Measurements from ENCODE around the gene MMEL1. TPM values are rescaled to one million over a fixed set of nuclear protein-coding genes. Genes with fewer than 3 reads are reported as not detected.
A peak's percentile ranks its signal among the peaks of the same experiment; 100 is the strongest.
"Not testable (repeated sequence)": the region's sequence is repeated elsewhere in the genome, so short reads cannot be mapped to it uniquely, and the experiment has no call there.

Gene MMEL1
- total and polyA plus RNA-seq, 2 donors, result 2.6 to 4.2 TPM

- Histone ChIP-seq H3K4me1 (ENCODE audit: insufficient read depth) (no peaks in the 10 kb centered on the region), H3K36me3 (ENCODE audit: insufficient read depth) (no peaks in the 10 kb centered on the region), H3K27ac (ENCODE audit: low read depth) (peak overlapping the region; percentile 68), H3K4me3 (ENCODE audit: low read depth, low read length) (peak overlapping the region; percentile 57)
- WGBS, result 29% methylated on average over 24 of the region's 24 CpGs
- no peak for DNase-seq (ENCODE audit: extremely low spot score)
Observed at GRCh38 chr1:2556678-2557481, 75.9 kb downstream of the MMEL1 start.

GRCh38 chr1:2556277-2556677, 76.5 kb downstream of the MMEL1 start, which contains the start of gene TNFRSF14:
TNFRSF14 (plus strand) TSS chr1:2556371; CDS start chr1:2556665, 294 bp downstream.
- Histone ChIP-seq H3K4me3 (ENCODE audit: low read depth, low read length) (peak within 1 kb of the TSS; percentile 57), H3K4me1 (ENCODE audit: insufficient read depth) (no peaks in the 10 kb centered on the region), H3K27ac (ENCODE audit: low read depth) (peak within 1 kb of the TSS; percentile 94), H3K36me3 (ENCODE audit: insufficient read depth) (no peaks in the 10 kb centered on the region)
- DNase-seq (ENCODE audit: extremely low spot score), result no peak
- 3% methylated on average over 16 of the region's 16 CpGs for WGBS

- H3K4me3 ChIP-seq (ENCODE audit: low read depth, low read length), result peak overlapping the region; percentile 57
- DNase-seq (ENCODE audit: extremely low spot score), result no peak
- H3K27ac ChIP-seq (ENCODE audit: low read depth), result peak overlapping the region; percentile 94
- WGBS, result 13% methylated on average over 26 of the region's 26 CpGs
- no peaks in the 10 kb centered on the region for H3K4me1 ChIP-seq (ENCODE audit: insufficient read depth)
- no peaks in the 10 kb centered on the region for H3K36me3 ChIP-seq (ENCODE audit: insufficient read depth)
Observed at GRCh38 chr1:2555634-2556276, 77.1 kb downstream of the MMEL1 start.

- no peak overlapping the region for H3K4me3 ChIP-seq (ENCODE audit: low read depth, low read length)
- no peaks in the 10 kb centered on the region for H3K36me3 ChIP-seq (ENCODE audit: insufficient read depth)
- H3K4me1 ChIP-seq (ENCODE audit: insufficient read depth), result no peaks in the 10 kb centered on the region
- WGBS, result 62% methylated on average over 19 of the region's 19 CpGs
- no peak overlapping the region for H3K27ac ChIP-seq (ENCODE audit: low read depth)
- no peak for DNase-seq (ENCODE audit: extremely low spot score)
Observed at GRCh38 chr1:2554621-2555387, 78.0 kb downstream of the MMEL1 start.

GRCh38 chr1:2553871-2554620, 78.8 kb downstream of the MMEL1 start:
- Histone ChIP-seq H3K27ac (ENCODE audit: low read depth) (no peak overlapping the region), H3K4me3 (ENCODE audit: low read depth, low read length) (no peak overlapping the region), H3K4me1 (ENCODE audit: insufficient read depth) (no peaks in the 10 kb centered on the region), H3K36me3 (ENCODE audit: insufficient read depth) (no peaks in the 10 kb centered on the region)
- 83% methylated on average over 30 of the region's 30 CpGs for WGBS
- DNase-seq (ENCODE audit: extremely low spot score), result no peak

GRCh38 chr1:2553076-2553475, 79.7 kb downstream of the MMEL1 start:
- not testable (repeated sequence) for H3K27ac ChIP-seq (ENCODE audit: low read depth); H3K4me1 ChIP-seq (ENCODE audit: insufficient read depth); H3K36me3 ChIP-seq (ENCODE audit: insufficient read depth); DNase-seq (ENCODE audit: extremely low spot score); H3K4me3 ChIP-seq (ENCODE audit: low read depth, low read length)
- WGBS, result 56% methylated on average over 8 of the region's 9 CpGs

GRCh38 chr1:2552189-2552588, 80.6 kb downstream of the MMEL1 start:
- 85% methylated on average over 25 of the region's 26 CpGs for WGBS
- Histone ChIP-seq H3K36me3 (ENCODE audit: insufficient read depth) (no peaks in the 10 kb centered on the region), H3K4me1 (ENCODE audit: insufficient read depth) (no peaks in the 10 kb centered on the region), H3K27ac (ENCODE audit: low read depth) (no peak overlapping the region), H3K4me3 (ENCODE audit: low read depth, low read length) (no peak overlapping the region)
- no peak for DNase-seq (ENCODE audit: extremely low spot score)

GRCh38 chr1:2551544-2551943, 81.3 kb downstream of the MMEL1 start:
- DNase-seq (ENCODE audit: extremely low spot score); H3K36me3 ChIP-seq (ENCODE audit: insufficient read depth); H3K4me3 ChIP-seq (ENCODE audit: low read depth, low read length); H3K4me1 ChIP-seq (ENCODE audit: insufficient read depth); H3K27ac ChIP-seq (ENCODE audit: low read depth): not testable (repeated sequence)
- WGBS, result 76% methylated on average over 9 of the region's 9 CpGs

- H3K4me1 ChIP-seq (ENCODE audit: insufficient read depth); H3K27ac ChIP-seq (ENCODE audit: low read depth); H3K4me3 ChIP-seq (ENCODE audit: low read depth, low read length); DNase-seq (ENCODE audit: extremely low spot score); H3K36me3 ChIP-seq (ENCODE audit: insufficient read depth): not testable (repeated sequence)
- WGBS, result 56% methylated on average over 11 of the region's 12 CpGs
Observed at GRCh38 chr1:2550309-2550861, 82.4 kb downstream of the MMEL1 start.

GRCh38 chr1:2549367-2550029, 83.3 kb downstream of the MMEL1 start:
- H3K27ac ChIP-seq (ENCODE audit: low read depth), result peak overlapping the region; percentile 93
- not testable (repeated sequence) for H3K4me1 ChIP-seq (ENCODE audit: insufficient read depth); DNase-seq (ENCODE audit: extremely low spot score); H3K36me3 ChIP-seq (ENCODE audit: insufficient read depth); H3K4me3 ChIP-seq (ENCODE audit: low read depth, low read length)
- 81% methylated on average over 25 of the region's 28 CpGs for WGBS

GRCh38 chr1:2548068-2548589, 84.7 kb downstream of the MMEL1 start:
- Histone ChIP-seq H3K4me1 (ENCODE audit: insufficient read depth) (no peaks in the 10 kb centered on the region), H3K27ac (ENCODE audit: low read depth) (peak overlapping the region; percentile 96), H3K36me3 (ENCODE audit: insufficient read depth) (no peaks in the 10 kb centered on the region), H3K4me3 (ENCODE audit: low read depth, low read length) (peak overlapping the region; percentile 20)
- 18% methylated on average over 17 of the region's 17 CpGs for WGBS
- no peak for DNase-seq (ENCODE audit: extremely low spot score)
